ENCODE results near the gene KIF7. TPM values are rescaled to one million over a fixed set of nuclear protein-coding genes. Genes with fewer than 3 reads are reported as not detected.

KIF7 gene
- total and polyA plus RNA-seq, 2 of the 8 experiments (the other 6 are each of a cell fraction or from before 2014, with no cell fraction given): 4.9 to 14.0 TPM

- TF ChIP-seq CHD7 (IDR thresholded peaks at IDR 0.05; ENCODE audit: insufficient replicate concordance, low read length): no peak
- TF ChIP-seq HDAC2 (IDR thresholded peaks at IDR 0.05; ENCODE audit: borderline replicate concordance in 1 of 2, low read depth in 2 of 2, low read length in 2 of 2): no peak
- TF ChIP-seq JUN (IDR thresholded peaks at IDR 0.05; ENCODE audit: low read depth, low read length): no peak
- no peak for TF ChIP-seq GTF2F1 (IDR thresholded peaks at IDR 0.05; ENCODE audit: borderline replicate concordance, low read depth, low read length)
- TF ChIP-seq MAX (IDR thresholded peaks at IDR 0.05): no peak
- no peak for TF ChIP-seq YY1 (IDR thresholded peaks at IDR 0.05; ENCODE audit: low read depth, low read length)
- TF ChIP-seq SIRT6 (IDR thresholded peaks at IDR 0.05; ENCODE audit: low read length): no peak
- no peak for TF ChIP-seq RAD21 (IDR thresholded peaks at IDR 0.05 in 1 of 2, conservative IDR thresholded peaks at IDR 0.05 in 1 of 2; ENCODE audit: low read depth in 2 of 2, low read length in 2 of 2)
- no peak for TF ChIP-seq ASH2L (IDR thresholded peaks at IDR 0.05; ENCODE audit: low read length)
Measured at GRCh38 chr15:89666858-89667705, 11.8 kb upstream of the KIF7 start (continued).
